ENCODE data around the gene FOXN3. TPM values are rescaled to one million over a fixed set of nuclear protein-coding genes. Genes with fewer than 3 reads are reported as not detected.

Gene FOXN3
- total RNA-seq, 2 donors from 2014 or later: 42.3 to 61.6 TPM

GRCh38 chr14:89294060-89294459, 123.0 kb downstream of the FOXN3 start:
- intact Hi-C loops (cut with DNase I): no loop called here
- ATAC-seq: peak; percentile 74
- TF ChIP-seq CTCF (IDR thresholded peaks at IDR 0.05) (no peak), POLR2A (IDR thresholded peaks at IDR 0.05) (no peak)
- Histone ChIP-seq H3K36me3 (replicated peaks in 1 of 2; ENCODE audit: insufficient read depth in 1 of 2, low read depth in 2 of 2) (no peaks in the 10 kb centered on the region), H3K4me3 (no peak overlapping the region), H3K9me3 (no peaks in the 10 kb centered on the region), H3K4me1 (peaks cover 17% of the 10 kb centered on the region), H3K27ac (no peak overlapping the region), H3K27me3 (no peaks in the 10 kb centered on the region)
- WGBS, 2 donors: 34 to 41% methylated on average over 7 of the region's 7 CpGs
- DNase-seq: peak; percentile 41 to 77 (median 64)

GRCh38 chr14:89293314-89293916, 123.6 kb downstream of the FOXN3 start:
- no peaks in the 10 kb centered on the region for H3K9me3 ChIP-seq
- intact Hi-C loops (cut with DNase I): no loop called here
- 66 to 69% methylated on average over 5 to 6 of the region's 6 CpGs for WGBS, 2 donors
- no peaks in the 10 kb centered on the region for H3K36me3 ChIP-seq (replicated peaks in 1 of 2; ENCODE audit: insufficient read depth in 1 of 2, low read depth in 2 of 2)
- H3K27me3 ChIP-seq: no peaks in the 10 kb centered on the region
- peaks cover 21% of the 10 kb centered on the region for H3K4me1 ChIP-seq
- ATAC-seq (no peak), DNase-seq (no peak)
- TF ChIP-seq CTCF (IDR thresholded peaks at IDR 0.05): no peak
- TF ChIP-seq POLR2A (IDR thresholded peaks at IDR 0.05): no peak
- H3K4me3 ChIP-seq: no peak overlapping the region
- H3K27ac ChIP-seq: no peak overlapping the region

GRCh38 chr14:89292579-89293313, 124.3 kb downstream of the FOXN3 start:
- Histone ChIP-seq H3K4me3 (no peak overlapping the region), H3K27ac (no peak overlapping the region), H3K27me3 (no peaks in the 10 kb centered on the region), H3K9me3 (no peaks in the 10 kb centered on the region), H3K4me1 (peaks cover 25% of the 10 kb centered on the region), H3K36me3 (replicated peaks in 1 of 2; ENCODE audit: insufficient read depth in 1 of 2, low read depth in 2 of 2) (no peaks in the 10 kb centered on the region)
- WGBS, 2 donors: 85 to 90% methylated on average over 13 of the region's 13 CpGs
- intact Hi-C loops (cut with DNase I): no loop called here
- DNase-seq: no peak
- no peak for ATAC-seq
- no peak for TF ChIP-seq POLR2A (IDR thresholded peaks at IDR 0.05)
- TF ChIP-seq CTCF (IDR thresholded peaks at IDR 0.05): no peak

GRCh38 chr14:89291351-89291940, 125.6 kb downstream of the FOXN3 start:
- ATAC-seq: no peak
- no peak overlapping the region for H3K27ac ChIP-seq
- WGBS, 2 donors: 86 to 100% methylated on average over 7 to 9 of the region's 9 CpGs
- intact Hi-C loops (cut with DNase I): no loop called here
- H3K4me3 ChIP-seq: no peak overlapping the region
- DNase-seq: no peak
- no peaks in the 10 kb centered on the region for H3K27me3 ChIP-seq
- TF ChIP-seq POLR2A (IDR thresholded peaks at IDR 0.05) (no peak), CTCF (IDR thresholded peaks at IDR 0.05) (no peak)
- no peaks in the 10 kb centered on the region for H3K9me3 ChIP-seq
- no peaks in the 10 kb centered on the region for H3K36me3 ChIP-seq (replicated peaks in 1 of 2; ENCODE audit: insufficient read depth in 1 of 2, low read depth in 2 of 2)
- H3K4me1 ChIP-seq: peaks cover 36% of the 10 kb centered on the region
